GM19452 (cell line): ENCODE results near the gene RNF150.
"Not testable (repeated sequence)": the region's sequence is repeated elsewhere in the genome, so short reads cannot be mapped to it uniquely, and the experiment has no call there.

Experiments used
- ATAC-seq: cut with Tn5 transposase; IDR thresholded peaks from one replicate; pipeline ENCODE4 v1.9.1; 2021; ENCODE audit not compliant: unreplicated experiment

RNF150 gene

DNA sequence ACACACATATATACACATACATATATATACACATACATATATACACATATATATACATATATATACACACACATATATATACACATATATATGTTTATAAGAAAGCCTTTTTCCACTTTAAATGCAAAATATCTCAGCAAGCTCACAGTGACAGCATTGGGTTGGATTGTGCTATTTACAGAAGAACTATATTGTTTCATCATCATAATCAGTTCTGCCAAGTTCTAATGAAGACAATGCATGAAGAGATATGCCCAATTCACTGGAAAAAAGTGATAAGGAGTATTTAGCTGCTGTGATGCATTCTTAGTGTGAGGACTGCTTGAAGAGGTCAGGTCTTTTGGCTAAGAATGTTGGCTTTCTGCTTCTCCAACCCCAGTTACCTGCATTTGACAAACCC lies 54.4 kb downstream of the RNF150 start:
- ATAC-seq, result no peak

DNA sequence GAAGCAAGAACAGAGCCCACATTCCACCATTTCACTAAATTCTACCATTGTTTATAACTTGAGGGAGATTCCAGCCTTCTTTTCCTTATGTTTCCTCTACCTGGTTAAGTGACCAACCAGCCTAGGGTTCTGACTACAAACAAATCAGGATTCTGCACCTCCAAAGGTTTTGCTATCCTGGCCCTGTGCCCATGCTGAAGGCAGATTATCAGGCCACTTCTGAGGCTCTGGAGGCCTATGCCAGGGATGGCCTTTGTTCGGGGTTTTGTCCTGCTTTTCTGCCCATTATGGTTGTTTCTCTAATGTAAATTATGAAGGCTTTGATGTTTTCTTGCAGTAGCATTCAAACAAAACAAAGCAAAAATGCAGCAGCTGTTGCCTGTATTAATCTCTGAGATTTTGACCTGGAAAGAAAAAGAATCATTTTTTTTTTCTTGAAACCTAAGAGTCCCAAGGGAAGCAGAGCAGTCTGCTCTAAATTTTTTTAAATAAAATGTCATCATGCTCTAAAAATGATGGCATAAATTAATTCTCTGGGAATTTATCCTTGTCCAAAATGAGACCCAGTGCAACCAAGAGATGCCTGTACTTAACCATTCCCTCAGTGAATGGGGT lies 55.6 kb downstream of the RNF150 start:
- ATAC-seq, result no peak

DNA sequence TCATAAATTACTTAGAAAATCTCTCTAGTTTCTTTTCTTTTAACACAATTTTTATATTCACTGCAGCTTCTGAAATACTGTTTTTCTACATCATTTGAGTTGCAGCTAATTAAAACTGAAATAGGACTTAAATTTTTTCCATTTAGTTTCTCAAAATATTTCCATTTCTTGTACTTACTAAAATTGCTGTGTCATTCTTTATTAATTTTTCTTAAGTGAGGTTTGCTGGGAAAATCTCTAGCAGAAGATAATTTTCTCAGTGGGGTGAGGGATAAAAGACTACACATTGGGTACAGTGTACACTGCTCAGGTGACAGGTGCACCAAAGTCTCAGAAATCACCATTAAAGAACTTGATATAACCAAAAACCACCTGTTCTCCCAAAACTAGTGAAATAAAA lies 57.7 kb downstream of the RNF150 start:
- ATAC-seq, result no peak

DNA sequence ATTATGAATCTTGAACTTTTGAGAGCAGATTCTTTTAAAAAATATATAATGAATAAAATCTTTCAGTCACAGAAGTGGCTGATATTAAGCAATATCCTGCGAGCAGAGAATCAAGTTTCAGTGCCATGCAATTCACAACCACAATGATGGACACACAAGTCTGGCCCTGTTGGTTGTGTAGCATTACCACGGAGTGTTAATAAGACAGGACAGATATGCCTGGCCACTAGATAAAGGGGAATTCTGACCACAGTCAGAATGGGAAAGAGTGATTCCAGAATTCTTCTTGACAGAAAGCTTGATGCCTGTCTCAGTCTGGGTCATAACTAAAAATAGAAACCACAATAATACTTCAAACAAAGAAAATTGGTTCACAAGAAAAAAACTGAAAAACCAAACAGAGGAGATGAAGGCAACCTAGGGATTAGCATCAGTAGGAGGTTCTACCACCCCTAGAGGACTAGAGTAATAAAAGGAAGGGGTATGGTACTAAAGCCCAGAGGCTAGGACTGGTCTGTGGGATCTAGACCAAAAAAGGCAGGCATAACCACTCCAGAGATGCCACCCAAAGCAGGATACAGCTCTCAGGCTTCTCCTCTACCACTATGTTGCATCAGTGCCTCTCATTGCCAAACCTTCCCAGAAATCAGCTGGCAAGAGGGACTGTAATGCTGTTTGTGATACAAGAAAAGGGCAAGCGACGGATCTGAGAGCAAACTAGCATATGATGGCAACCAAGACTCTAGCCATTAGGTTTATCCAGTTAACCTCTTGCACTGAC lies 59.0 kb downstream of the RNF150 start:
- no peak for ATAC-seq

DNA sequence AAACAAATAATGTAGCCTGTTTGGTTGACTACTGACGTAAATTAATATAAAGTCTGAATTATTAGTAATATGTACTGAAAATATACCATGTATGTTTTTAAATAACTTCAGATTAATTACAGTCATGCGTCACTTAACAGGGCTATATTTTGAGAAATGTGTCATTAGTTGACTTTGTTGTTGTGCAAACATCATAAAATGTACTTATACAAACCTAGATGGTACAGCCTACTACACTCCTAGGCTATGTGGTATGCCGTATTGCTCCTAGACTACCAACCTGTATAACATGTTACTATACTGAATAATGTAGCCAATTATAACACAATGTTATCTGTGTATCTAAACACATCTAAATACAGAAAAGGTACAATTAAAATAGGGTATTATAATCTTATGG lies 66.6 kb downstream of the RNF150 start:
- no peak for ATAC-seq

DNA sequence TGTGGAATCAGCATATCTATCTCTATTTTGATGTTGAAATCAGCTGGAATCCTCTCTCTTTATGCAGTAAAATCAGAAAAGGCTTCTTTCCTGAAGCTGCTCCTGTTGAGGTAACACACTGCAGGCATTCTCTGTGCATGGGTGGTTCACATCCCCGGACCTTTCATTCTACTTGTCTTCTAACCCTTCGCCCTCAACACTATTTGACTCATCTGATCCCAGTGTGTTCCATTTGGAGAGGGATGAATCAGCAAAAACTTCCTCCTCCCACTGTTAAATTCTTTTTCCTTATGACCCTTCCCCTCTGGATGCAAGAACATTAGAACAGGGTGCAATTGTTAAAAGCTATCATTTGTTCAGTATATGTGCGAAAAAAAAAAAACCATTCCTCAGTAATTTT lies 67.4 kb downstream of the RNF150 start:
- no peak for ATAC-seq

DNA sequence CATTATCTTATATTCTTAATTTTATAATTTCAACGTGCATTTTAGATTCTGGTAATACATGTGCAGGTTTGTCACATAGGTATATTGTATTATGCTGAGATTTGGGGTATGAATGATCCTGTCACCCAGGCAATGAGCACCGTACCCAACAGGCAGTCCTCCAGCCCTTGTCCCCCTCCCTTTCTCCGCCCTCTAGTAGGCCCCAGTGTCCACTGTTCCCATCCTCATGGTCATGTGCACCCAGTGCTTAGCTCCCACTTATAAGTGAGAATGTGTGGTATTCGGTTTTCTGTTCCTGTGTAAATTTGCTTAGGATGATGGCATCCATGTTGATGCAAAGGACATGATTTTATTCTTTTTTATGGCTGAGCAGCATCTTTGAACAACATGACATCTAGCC lies 70.6 kb downstream of the RNF150 start:
- no peak for ATAC-seq

DNA sequence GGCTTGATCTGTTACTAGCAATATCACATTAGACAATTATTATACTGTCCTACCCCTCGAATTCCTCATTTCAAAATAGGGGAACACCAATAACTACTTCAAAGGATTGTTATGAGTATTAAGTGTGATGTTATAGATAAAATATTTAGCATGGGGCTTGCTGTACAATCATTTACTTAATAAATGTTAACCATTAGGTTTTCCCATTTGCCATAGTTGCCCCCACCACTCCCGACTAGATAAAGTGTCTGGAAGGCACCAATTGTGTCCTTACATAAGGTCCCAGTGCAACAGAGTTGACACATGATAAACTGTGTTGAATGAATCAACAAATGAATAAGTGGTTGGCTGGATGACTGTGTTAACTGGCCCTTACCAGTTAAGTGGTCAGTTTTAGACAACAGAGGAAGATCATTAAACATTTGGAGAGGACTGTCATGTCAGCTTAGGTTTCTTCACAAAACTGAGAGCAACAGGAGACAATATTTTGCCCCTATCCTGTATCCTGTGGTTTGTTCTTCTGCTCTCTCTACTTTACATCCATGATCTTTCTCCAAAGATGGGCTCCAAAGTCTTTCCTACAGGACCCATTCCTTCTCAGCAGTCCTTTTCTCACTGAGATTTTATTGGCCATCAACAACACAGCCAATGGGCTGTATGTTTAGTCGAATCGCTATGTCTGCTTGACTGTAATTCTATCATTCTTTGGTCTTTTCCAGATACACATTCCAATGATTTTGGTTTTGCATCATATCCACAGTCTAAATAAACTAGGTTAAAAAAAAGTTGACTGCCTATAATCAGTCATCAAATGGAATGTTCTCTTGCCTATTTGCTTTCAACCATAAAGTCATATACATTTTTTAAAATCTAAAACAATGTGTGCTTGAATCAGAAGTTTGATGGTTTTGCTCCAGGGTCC lies 74.4 kb downstream of the RNF150 start:
- ATAC-seq, result no peak

DNA sequence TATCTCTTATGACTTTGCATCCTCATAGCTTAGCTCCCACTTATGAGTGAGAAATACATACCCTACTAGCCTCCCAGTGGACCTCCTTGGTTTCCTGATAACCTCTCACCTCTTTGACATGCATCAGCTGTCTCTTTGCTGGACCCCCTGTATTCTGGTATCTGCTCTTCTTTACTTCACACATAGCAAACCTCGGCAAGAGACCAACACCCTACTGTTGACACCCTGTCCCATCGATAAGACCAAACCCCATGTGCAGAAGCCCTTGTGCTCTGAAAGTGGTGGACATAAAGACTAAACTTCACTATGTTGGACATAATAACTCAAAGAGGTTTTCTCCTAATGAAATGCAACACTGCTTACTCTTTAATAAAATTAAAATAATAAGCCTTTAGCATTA lies 75.7 kb downstream of the RNF150 start:
- no peak for ATAC-seq

DNA sequence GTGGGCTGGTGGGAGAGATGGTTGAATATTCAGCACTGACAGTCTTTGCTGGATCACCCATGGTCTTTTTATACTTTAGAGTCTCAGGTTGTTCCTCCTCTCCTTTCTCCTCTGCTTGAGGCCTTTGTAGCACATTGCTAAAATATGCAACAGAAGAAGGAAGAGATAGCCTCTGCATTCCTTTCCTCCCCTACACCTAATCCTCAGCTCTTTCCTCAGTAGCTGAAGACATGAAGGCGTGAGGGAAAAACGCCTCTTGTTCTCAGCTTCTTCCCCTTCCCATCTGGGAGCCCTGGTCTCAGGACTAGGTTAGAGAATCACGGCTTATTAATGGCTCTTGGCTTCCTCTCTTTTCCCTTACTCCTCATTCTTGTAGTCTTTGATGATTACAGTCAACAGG lies 76.8 kb downstream of the RNF150 start:
- ATAC-seq, result no peak

DNA sequence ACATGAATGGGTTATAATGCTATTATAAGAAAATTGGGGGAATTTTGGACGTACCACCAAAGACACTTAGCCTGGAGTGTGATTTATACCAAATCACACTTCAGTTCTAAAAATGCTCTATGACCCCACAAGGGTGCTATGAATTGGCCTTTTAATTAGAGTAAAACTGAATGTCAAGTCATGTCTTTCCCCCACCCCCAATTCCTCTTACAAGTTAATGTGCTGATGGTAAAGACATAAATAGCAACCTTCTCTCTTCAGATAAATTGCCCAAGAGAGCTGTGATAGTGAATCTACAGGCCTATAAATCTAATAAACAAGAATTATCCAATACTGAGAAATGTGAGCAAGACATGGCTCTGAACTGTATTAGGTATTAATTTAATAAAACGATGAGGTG lies 78.8 kb downstream of the RNF150 start:
- ATAC-seq, result no peak

DNA sequence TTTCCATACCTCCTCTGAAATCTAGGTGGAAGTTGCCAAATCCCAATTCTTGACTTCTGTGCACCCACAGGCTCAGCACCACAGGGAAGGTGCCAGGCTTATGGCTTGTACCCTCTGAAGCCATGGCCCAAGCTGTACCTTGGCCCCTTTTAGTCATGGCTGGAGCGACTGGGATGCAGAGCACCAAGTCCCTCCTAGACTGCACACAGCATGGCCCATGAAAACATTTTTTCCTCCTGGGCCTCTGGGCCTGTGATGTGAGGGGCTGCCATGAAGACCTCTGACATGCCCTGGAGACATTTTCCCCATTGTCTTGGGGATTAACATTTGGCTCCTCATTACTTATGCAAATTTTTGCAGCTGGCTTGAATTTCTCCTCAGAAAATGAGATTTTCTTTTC lies 82.3 kb downstream of the RNF150 start:
- not testable (repeated sequence) for ATAC-seq

DNA sequence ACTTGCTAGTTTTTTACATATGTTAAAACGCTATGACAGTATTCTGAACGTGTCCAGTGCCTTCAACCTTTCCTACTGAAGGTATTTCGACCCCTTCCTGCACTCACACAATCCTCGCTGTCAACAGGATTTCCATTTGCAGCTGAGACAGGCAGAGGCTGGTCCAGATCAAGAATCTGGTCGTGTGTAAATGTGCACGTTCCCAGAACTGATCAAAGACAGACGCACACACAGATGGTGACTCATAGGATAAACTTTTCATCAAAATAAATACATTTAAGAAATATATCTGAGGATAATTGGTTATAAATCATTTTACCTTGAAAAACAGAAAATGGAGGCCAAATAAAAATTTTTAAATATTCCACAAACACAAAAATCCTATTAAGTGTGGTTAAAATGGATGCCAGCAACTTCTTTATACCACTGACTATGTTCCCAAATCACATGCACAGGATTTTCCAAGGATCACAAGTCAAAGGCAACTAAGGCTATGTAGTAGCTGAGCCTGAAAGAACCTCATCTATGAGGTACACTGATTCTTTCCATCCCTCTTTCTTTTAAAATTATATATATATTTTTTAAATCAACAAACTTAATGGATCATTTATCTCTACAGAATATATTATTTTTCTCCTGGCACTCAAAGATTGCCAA lies 85.9 kb downstream of the RNF150 start:
- ATAC-seq, result no peak

DNA sequence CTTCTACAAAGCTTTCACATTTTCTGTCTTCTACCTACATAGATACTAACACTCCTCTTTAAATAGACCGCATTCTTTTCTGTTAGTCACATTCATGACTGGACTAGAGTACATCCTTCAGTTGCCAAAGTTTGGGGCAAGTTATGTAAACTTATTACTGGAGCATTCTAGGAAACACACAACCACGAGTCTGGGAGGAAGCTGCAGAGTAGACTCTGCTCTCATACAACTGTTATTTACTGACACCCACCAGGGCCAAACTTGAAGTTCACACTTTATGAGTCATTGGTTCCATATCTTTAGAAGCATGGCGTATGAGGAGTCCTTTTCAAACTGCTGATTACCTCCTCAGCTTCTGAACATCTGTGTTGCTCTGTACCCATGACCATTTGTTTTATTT lies 87.0 kb downstream of the RNF150 start:
- ATAC-seq, result no peak

DNA sequence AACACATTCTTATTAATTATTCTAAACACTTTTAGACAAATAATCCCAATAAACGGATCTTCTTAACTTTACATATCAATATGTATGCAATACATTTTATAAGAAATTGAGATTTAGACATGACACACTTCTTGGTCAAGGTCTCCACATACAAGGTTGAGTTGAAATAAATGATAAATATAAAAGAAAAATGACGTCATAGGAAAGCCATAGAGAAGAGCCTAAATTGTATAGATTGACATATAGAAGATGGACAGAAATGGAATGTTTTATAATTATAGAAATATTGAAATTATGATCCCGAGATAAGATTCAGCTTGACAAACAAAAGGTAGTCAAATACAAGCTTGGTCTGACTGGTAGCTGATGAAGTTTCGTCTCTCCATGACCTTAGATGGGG lies 87.4 kb downstream of the RNF150 start:
- ATAC-seq, result no peak

DNA sequence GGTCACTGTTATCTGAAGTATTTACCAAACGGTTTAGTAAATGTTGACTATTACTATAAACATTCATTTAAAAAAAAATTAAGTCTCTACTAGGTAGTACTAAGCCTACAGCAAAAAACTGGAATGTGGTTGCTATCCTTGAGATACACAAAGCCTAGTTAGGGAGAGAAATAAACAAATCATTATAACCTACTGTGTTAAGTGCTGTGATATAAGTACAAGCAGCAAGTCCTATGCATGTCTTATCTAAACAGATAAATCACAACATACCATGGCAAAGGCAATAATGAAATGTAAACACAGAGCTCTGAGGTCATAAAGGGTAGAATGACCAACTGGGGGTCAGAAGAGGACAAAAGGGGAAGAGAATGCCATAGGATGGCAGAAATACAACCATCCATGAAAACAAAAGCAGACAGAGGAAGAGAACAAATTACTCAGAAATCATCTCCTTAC lies 92.2 kb downstream of the RNF150 start:
- ATAC-seq, result no peak

DNA sequence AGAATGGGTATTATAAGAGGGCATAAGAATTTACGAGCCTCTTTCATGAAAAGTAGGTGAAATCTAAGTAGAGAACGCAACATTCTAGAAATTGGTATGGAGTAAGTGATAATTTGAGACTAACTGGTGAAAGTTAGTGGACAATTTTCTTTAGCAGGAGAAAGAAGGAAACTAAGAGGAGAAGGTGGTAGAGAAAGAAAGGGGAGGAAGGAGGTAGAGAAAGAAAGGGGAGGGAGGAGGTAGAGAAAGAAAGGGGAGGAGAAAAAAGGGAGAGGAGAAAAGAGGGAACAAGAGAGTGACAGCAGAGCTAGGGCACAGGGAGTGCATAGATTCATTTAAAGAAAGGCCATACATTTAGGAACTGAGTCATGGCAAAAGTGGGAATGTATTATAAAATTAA lies 94.1 kb downstream of the RNF150 start:
- ATAC-seq, result no peak

DNA sequence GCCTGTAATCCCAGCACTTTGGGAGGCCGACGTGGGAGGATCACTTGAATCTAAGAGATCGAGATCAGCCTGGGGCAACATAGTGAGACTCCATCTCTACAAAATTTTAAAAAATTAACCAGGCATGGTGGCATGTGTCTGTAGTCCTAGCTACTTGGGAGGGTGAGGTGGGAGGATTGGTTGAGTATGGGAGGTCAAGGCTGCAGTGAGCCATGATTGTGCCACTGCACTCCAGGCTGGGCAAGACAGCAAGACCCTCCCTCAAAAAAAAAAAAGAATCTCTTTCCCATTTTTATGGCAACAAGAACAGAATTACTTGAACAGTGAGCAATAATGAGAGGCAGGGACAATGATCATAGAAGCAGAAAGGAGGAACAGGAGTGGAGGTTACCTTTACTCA lies 94.8 kb downstream of the RNF150 start:
- no peak for ATAC-seq

DNA sequence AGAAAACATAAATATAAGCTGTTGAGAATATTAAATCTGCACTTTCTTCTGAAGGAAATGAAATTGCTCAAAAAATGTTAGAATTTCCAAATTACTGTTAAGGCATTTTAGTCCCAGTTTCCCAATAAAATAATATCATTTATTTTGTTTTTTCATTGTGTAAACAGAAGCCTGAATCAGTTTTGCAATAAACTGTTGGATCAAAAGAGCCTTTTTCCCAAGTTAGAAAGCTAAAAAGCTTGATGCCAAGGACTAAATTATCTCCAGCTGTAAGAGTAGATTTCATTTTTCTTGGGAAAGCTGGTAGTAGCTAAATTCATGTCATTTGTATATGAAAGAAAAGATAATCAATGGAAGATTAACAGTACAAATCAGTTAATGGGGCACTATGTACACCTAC lies 95.8 kb downstream of the RNF150 start:
- ATAC-seq, result no peak

DNA sequence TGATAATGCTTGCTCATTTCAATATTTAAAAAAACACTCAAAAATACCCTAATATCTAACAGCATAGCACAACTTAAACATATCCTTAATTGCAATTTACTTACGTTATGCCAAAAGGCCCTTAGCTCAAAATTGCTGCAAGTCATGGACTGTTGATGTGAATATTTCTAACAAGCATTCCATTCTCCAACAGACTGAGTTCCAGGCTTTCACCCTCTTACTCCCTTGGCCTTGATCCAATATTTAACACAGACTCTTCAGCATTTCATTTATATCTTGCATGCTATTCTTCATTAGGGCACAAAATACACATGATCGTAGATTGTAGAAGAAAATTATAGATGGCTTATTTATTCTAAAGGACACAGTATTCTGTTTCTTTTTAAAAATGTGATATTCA lies 96.5 kb downstream of the RNF150 start:
- ATAC-seq, result no peak

DNA sequence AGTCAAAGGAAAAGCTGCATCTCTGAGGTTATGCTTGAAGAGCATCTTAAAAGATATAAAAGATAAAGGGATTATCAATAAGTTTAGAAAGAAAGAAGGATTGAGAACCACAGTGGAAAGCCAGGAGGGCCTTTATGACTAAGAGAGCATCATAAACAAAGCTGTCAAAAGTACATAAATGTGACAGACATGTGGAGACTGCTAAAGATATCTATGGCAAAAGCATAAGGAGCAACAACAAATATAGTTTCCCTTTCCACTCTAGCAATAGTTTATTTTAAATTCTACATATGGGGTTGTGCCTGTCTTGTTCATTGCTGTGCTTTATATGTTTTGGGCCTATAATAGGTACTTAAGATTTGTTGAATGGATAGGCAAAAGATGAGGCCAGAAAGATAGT lies 97.3 kb downstream of the RNF150 start:
- ATAC-seq, result no peak
